ELR (cell line): ENCODE measurements around the gene TACSTD2.
"Not testable (repeated sequence)": the region's sequence is repeated elsewhere in the genome, so short reads cannot be mapped to it uniquely, and the experiment has no call there.

Experiments
- DNase-seq: peaks from one replicate; pipeline ENCODE4 v3.0.0-alpha.2; 2015; ENCODE audit warnings: low read depth

TACSTD2 gene

GRCh38 chr1:58587667-58588066 is 10.6 kb upstream of the TACSTD2 start:
- DNase-seq = no peak

GRCh38 chr1:58586271-58586670 is 9.2 kb upstream of the TACSTD2 start:
- peak; percentile 56 for DNase-seq

GRCh38 chr1:58585581-58586151 is 8.6 kb upstream of the TACSTD2 start:
- peak; percentile 67 for DNase-seq

GRCh38 chr1:58585166-58585565 is 8.1 kb upstream of the TACSTD2 start:
- no peak for DNase-seq

GRCh38 chr1:58584082-58584895 is 7.2 kb upstream of the TACSTD2 start:
- peak; percentile 96 for DNase-seq

- no peak for DNase-seq
Measured at GRCh38 chr1:58583496-58583895, 6.4 kb upstream of the TACSTD2 start.

- not testable (repeated sequence) for DNase-seq
Measured at GRCh38 chr1:58582143-58582542, 5.1 kb upstream of the TACSTD2 start.

GRCh38 chr1:58581641-58582040 is 4.6 kb upstream of the TACSTD2 start:
- no peak for DNase-seq

- DNase-seq = no peak
Measured at GRCh38 chr1:58580186-58580585, 3.1 kb upstream of the TACSTD2 start.

- no peak for DNase-seq
Measured at GRCh38 chr1:58577654-58578030, 590 bp upstream of the TACSTD2 start.

- DNase-seq = no peak
Measured at GRCh38 chr1:58576325-58576726, 726 bp downstream of the TACSTD2 start.

- no peak for DNase-seq
Measured at GRCh38 chr1:58575551-58576324, 1.3 kb downstream of the TACSTD2 start.

- DNase-seq = no peak
Measured at GRCh38 chr1:58574816-58575215, 2.2 kb downstream of the TACSTD2 start.

- DNase-seq = no peak
Measured at GRCh38 chr1:58573705-58574591, 3.1 kb downstream of the TACSTD2 start.

GRCh38 chr1:58573138-58573537 is 3.9 kb downstream of the TACSTD2 start:
- no peak for DNase-seq

GRCh38 chr1:58572690-58573089 is 4.4 kb downstream of the TACSTD2 start:
- DNase-seq = no peak

- no peak for DNase-seq
Measured at GRCh38 chr1:58571616-58572015, 5.4 kb downstream of the TACSTD2 start.

GRCh38 chr1:58570817-58571216 is 6.2 kb downstream of the TACSTD2 start:
- no peak for DNase-seq

GRCh38 chr1:58570094-58570493 is 7.0 kb downstream of the TACSTD2 start:
- DNase-seq = no peak

GRCh38 chr1:58568911-58569310 is 8.1 kb downstream of the TACSTD2 start:
- no peak for DNase-seq

- DNase-seq = no peak
Measured at GRCh38 chr1:58568271-58568860, 8.7 kb downstream of the TACSTD2 start.

GRCh38 chr1:58566339-58566738 is 10.7 kb downstream of the TACSTD2 start:
- no peak for DNase-seq
